Adrenal gland (tissue), 12 donors: ENCODE results near the gene BACH2. TPM values are rescaled to one million over a fixed set of nuclear protein-coding genes. Genes with fewer than 3 reads are reported as not detected.

ENCODE experiments used
- DNase-seq, 7 donors: peaks; one replicate each; pipeline ENCODE4 v3.0.0-alpha.2; 2019 to 2020
- H3K27ac ChIP-seq, 5 donors: fragments of 200-600 bp; sonication (generic) in 4 of 5; 1 replicate in 3 of 5; 2 replicates in 2 of 5; pipeline versions ENCODE4 v1.5.1 to v1.8.0; 2016 to 2020; ENCODE audit warnings: mild to moderate bottlenecking in 1 of 5
- H3K27me3 ChIP-seq: fragments of 200-600 bp; 2 replicates; pipeline ENCODE4 v1.8.0; 2021
- H3K36me3 ChIP-seq, 2 donors: fragments of 200-600 bp; replicated peaks in 1 of 2; 1 replicate in 1 of 2; 2 replicates in 1 of 2; pipeline versions ENCODE4 v1.5.1 to v1.8.0; 2018 to 2022
- H3K4me1 ChIP-seq, 2 donors: fragments of 200-600 bp; replicated peaks in 1 of 2; 1 replicate in 1 of 2; 2 replicates in 1 of 2; pipeline versions ENCODE4 v1.5.1 to v1.8.0; 2018 to 2021
- H3K4me3 ChIP-seq, 4 donors: fragments of 200-600 bp; sonication (generic) in 3 of 4; one replicate each; pipeline ENCODE4 v1.5.1; 2016 to 2018
- H3K9me3 ChIP-seq, 3 donors: fragments of 200-600 bp; sonication (generic) in 1 of 3; replicated peaks in 1 of 3; 1 replicate in 2 of 3; 2 replicates in 1 of 3; pipeline versions ENCODE4 v1.5.1 to v1.8.0; 2016 to 2021
- CTCF ChIP-seq, 6 experiments: fragments of 450-650 bp in 4 of 6; fragments of 200-600 bp in 2 of 6; sonication (generic) in 1 of 6; IDR thresholded peaks; 1 replicate in 5 of 6; 2 replicates in 1 of 6; pipeline versions ENCODE4 v1.5.1 to v1.8.0; 2016 to 2021; ENCODE audit warnings: antibody characterized with exemption in 6 of 6, mild to moderate bottlenecking in 2 of 6, moderate library complexity in 1 of 6
- POLR2A ChIP-seq, 2 donors: fragments of 450-650 bp; IDR thresholded peaks; one replicate each; pipeline ENCODE4 v1.6.1; 2017; ENCODE audit warnings: antibody characterized with exemption in 2 of 2, mild to moderate bottlenecking in 2 of 2, moderate library complexity in 1 of 2
- WGBS, 4 donors: extraction: QIAGEN DNeasy Blood & Tissue Kit in 2 of 4; methylation state at CpG; one replicate each; pipeline versions ENCODE4 v1.1.5 to v1.1.7; 2013 to 2017; 5-methylcytosine and 5-hydroxymethylcytosine counted together
- intact Hi-C, 2 donors: fragments of 100-400 bp; cut with DNase I; formaldehyde crosslinking; loops; one replicate each; pipeline versions ENCODE4 v1.14.1 to v1.15.0; 2022 to 2023
- polyA plus RNA-seq, 3 donors: library from polyadenylated mRNA; stranded (reverse); fragments of 200-250 nt in 2 of 3; fragments of 350-450 nt in 1 of 3; fragmentation: Illumina TruSeq in 1 of 3; extraction: RNeasy Lipid Tissue Mini Kit (QIAGEN cat#74804) in 1 of 3; gene quantifications; one replicate each; pipeline ENCODE4 v1.2.3, GENCODE V29; 2013 to 2014
- total RNA-seq, 9 donors: library from RNA; depleted of rRNA in 4 of 9; stranded (reverse); fragments of >200 nt in 4 of 9; fragments of 120-200 nt in 1 of 9; fragmentation: NEBNext Ultra II Directional in 1 of 9; extraction: Animal tissue kit (Norgen Biotek cat#: 25700) in 1 of 9; gene quantifications; one replicate each; pipeline versions ENCODE4 v1.1.0 to v1.2.4, GENCODE V29; 2013 to 2023
- donor health status: healthy with polysubstance abuse.
- donor health status: Bipolar disorder and iron deficiency.
- donor health status: DM: yes; HTN: yes; CAD: no.
- donor health status: DM: no; HTN: no; CAD: no.
- donor health status: DM: no; HTN: no; CAD: no.
- donor health status: DM: yes; HTN: yes; CAD: no.

Gene BACH2
- total and polyA plus RNA-seq, 12 donors = 0.08 to 2.9 (median 0.83) TPM

GRCh38 chr6:89970609-89971337 lies 325.9 kb downstream of the BACH2 start:
- H3K27ac ChIP-seq = no peak overlapping the region
- no peaks in the 10 kb centered on the region for H3K9me3 ChIP-seq
- peak; percentile 35 to 73 (median 47) for DNase-seq
- TF ChIP-seq CTCF (IDR thresholded peaks at IDR 0.05) (peak; percentile 28 to 80 (median 67)), POLR2A (IDR thresholded peaks at IDR 0.05) (no peak)
- H3K27me3 ChIP-seq = no peaks in the 10 kb centered on the region
- H3K4me1 ChIP-seq = no peaks in the 10 kb centered on the region
- WGBS, 4 donors = 23 to 25% (median 24%) methylated on average over 8 of the region's 8 CpGs
- H3K4me3 ChIP-seq = no peak overlapping the region
- no peaks in the 10 kb centered on the region for H3K36me3 ChIP-seq
- intact Hi-C loops = loop anchor here (2.0 to 10.0 kb wide), 3 partner anchors 327 to 424 kb away; partner anchors contain the start of gene BACH2 (in 1 of the 2)

- no peak for DNase-seq
- intact Hi-C loops = loop anchor here (2.0 to 10.0 kb wide), 3 partner anchors 327 to 425 kb away; partner anchors contain the start of gene BACH2 (in 1 of the 2)
- no peaks in the 10 kb centered on the region for H3K9me3 ChIP-seq
- WGBS, 4 donors = 69 to 86% (median 78%) methylated on average over 5 to 7 of the region's 7 CpGs
- no peak overlapping the region for H3K27ac ChIP-seq
- H3K4me3 ChIP-seq = no peak overlapping the region
- no peaks in the 10 kb centered on the region for H3K27me3 ChIP-seq
- no peak for TF ChIP-seq POLR2A (IDR thresholded peaks at IDR 0.05)
- no peak for TF ChIP-seq CTCF (IDR thresholded peaks at IDR 0.05)
- no peaks in the 10 kb centered on the region for H3K4me1 ChIP-seq
- no peaks in the 10 kb centered on the region for H3K36me3 ChIP-seq
Observed at GRCh38 chr6:89970072-89970471, 326.6 kb downstream of the BACH2 start.

- Histone ChIP-seq H3K4me1 (no peaks in the 10 kb centered on the region), H3K4me3 (no peak overlapping the region), H3K9me3 (no peaks in the 10 kb centered on the region), H3K27ac (no peak overlapping the region), H3K27me3 (no peaks in the 10 kb centered on the region), H3K36me3 (no peaks in the 10 kb centered on the region)
- WGBS, 4 donors = 72 to 96% (median 81%) methylated on average over 3 of the region's 3 CpGs
- TF ChIP-seq POLR2A (IDR thresholded peaks at IDR 0.05) (no peak), CTCF (IDR thresholded peaks at IDR 0.05) (no peak)
- DNase-seq = no peak
- intact Hi-C loops = no loop called here
Observed at GRCh38 chr6:89966913-89967312, 329.7 kb downstream of the BACH2 start.

- Histone ChIP-seq H3K36me3 (no peaks in the 10 kb centered on the region), H3K27me3 (no peaks in the 10 kb centered on the region), H3K4me3 (no peak overlapping the region), H3K27ac (no peak overlapping the region), H3K9me3 (no peaks in the 10 kb centered on the region), H3K4me1 (no peaks in the 10 kb centered on the region)
- 62 to 88% (median 74%) methylated on average over 1 of the region's 1 CpG for WGBS, 4 donors
- no peak for DNase-seq
- intact Hi-C loops = no loop called here
- TF ChIP-seq POLR2A (IDR thresholded peaks at IDR 0.05) = no peak
- no peak for TF ChIP-seq CTCF (IDR thresholded peaks at IDR 0.05)
Observed at GRCh38 chr6:89966228-89966544, 330.5 kb downstream of the BACH2 start.
